ENCODE data around the gene GLP1R. TPM values are rescaled to one million over a fixed set of nuclear protein-coding genes. Genes with fewer than 3 reads are reported as not detected.

Gene GLP1R
- total and polyA plus RNA-seq, 2 of the 13 experiments (the other 11 are each of a cell fraction or from before 2014, with no cell fraction given), result not detected

- peak; percentile 87 for TF ChIP-seq SRSF1 (optimal IDR thresholded peaks at IDR 0.05; ENCODE audit: low read depth, low read length)
- TF ChIP-seq ZNF124 (CRISPR knock-in tag; IDR thresholded peaks at IDR 0.05), result peak; percentile 83
- no peak for TF ChIP-seq ZNF282 (IDR thresholded peaks at IDR 0.05; ENCODE audit: partially characterized antibody)
- TF ChIP-seq THAP11 (CRISPR knock-in tag; IDR thresholded peaks at IDR 0.05), result peak; percentile 76
- peak; percentile 82 for TF ChIP-seq KMT2B (CRISPR knock-in tag; IDR thresholded peaks at IDR 0.05)
- peak; percentile 99 for TF ChIP-seq ZNF225 (CRISPR knock-in tag; IDR thresholded peaks at IDR 0.05)
- peak; percentile 99 for TF ChIP-seq ZNF546 (CRISPR knock-in tag; conservative IDR thresholded peaks at IDR 0.05)
- TF ChIP-seq PHF8 (CRISPR knock-in tag; IDR thresholded peaks at IDR 0.05), result peak; percentile 98
- peak; percentile 91 for TF ChIP-seq ARNTL (CRISPR knock-in tag; IDR thresholded peaks at IDR 0.05)
- peak; percentile 99 for TF ChIP-seq ZNF30 (CRISPR knock-in tag; IDR thresholded peaks at IDR 0.05)
- TF ChIP-seq MTERF4 (CRISPR knock-in tag; IDR thresholded peaks at IDR 0.05), result peak; percentile 98
- TF ChIP-seq ZNF781 (CRISPR knock-in tag; IDR thresholded peaks at IDR 0.05; ENCODE audit: borderline replicate concordance, not compliant biosample characterization), result peak; percentile 98
- peak; percentile 99 for TF ChIP-seq IRX3 (CRISPR knock-in tag; IDR thresholded peaks at IDR 0.05; ENCODE audit: borderline replicate concordance, low read depth)
- TF ChIP-seq REST (IDR thresholded peaks at IDR 0.05; ENCODE audit: borderline replicate concordance in 1 of 2, low read depth in 1 of 2, low read length in 2 of 2), result peak in 1 of 2 experiments; percentile 64; a peak in 1 of 4 replicates
- TF ChIP-seq RFXANK (CRISPR knock-in tag; IDR thresholded peaks at IDR 0.05), result 0 out of 2 replicates have a peak, but pooled peaks have one; percentile 28
- TF ChIP-seq MTA3 (CRISPR knock-in tag; IDR thresholded peaks at IDR 0.05), result no peak
- TF ChIP-seq ZBTB38 (CRISPR knock-in tag; IDR thresholded peaks at IDR 0.05), result peak; percentile 28; the same call in 1 of the 2 replicates
- peak; percentile 81 for TF ChIP-seq GMEB1 (CRISPR knock-in tag; IDR thresholded peaks at IDR 0.05; ENCODE audit: borderline replicate concordance)
- TF ChIP-seq POLR2G (IDR thresholded peaks at IDR 0.05; ENCODE audit: low read depth, low read length), result peak; percentile 84
Observed at GRCh38 chr6:39114704-39115599, 66.4 kb downstream of the GLP1R start, which contains the start of gene SAYSD1 (continued).
